Endometrial microvascular endothelial cells (primary cell): ENCODE measurements around the gene SERPINA1. TPM values are rescaled to one million over a fixed set of nuclear protein-coding genes. Genes with fewer than 3 reads are reported as not detected.
"Not testable (repeated sequence)": the region's sequence is repeated elsewhere in the genome, so short reads cannot be mapped to it uniquely, and the experiment has no call there.

Experiments used
- in situ Hi-C: cut with HindIII; loops from 2 replicates; pipeline ENCODE4 v1.10.0; 2017; ENCODE audit warnings: low sequenced_read_pairs, low pct_unique_long_range_greater_than_20kb; ENCODE audit errors: inconsistent ontology term
- total RNA-seq: library from RNA; depleted of rRNA; stranded (reverse); fragments of >200 nt; gene quantifications from one replicate; pipeline ENCODE4 v1.2.3, GENCODE V29; 2015; ENCODE audit errors: inconsistent ontology term

The SERPINA1 gene
- not detected for total RNA-seq

DNA sequence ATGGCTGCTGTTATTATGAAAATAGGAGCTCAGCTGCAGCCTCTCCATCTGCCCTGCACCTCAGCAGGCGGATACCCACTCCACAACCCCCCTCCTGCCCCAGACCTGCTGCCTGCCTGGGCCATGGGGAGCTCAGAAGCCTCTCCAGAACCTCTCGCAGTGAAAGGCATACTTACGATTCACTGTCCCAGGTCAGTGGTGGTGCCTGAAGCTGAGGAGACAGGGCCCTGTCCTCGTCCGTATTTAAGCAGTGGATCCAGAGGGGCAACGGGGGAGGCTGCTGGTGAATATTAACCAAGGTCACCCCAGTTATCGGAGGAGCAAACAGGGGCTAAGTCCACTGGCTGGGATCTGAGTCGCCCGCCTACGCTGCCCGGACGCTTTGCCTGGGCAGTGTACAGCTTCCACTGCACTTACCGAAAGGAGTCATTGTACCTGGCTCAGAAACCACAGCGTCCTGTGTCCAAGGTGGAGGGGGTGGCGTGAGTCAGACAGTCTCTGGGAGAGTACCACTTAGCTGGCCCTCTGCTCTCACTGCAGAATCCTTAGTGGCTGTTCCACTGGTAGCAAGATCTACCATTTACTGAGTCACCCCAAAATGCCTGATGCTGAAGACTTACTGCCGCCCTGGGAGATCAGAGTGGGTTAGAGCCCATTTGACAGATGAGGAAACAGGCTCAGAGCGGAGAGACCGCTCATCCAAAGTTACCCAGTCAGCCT, at the start of gene SERPINA1:
Gene SERPINA1 (minus strand): TSS at position 219 of the 720 bp plus-strand sequence. CDS start 5,365 bp downstream, outside the sequence.
- in situ Hi-C loops, result no loop called here

DNA sequence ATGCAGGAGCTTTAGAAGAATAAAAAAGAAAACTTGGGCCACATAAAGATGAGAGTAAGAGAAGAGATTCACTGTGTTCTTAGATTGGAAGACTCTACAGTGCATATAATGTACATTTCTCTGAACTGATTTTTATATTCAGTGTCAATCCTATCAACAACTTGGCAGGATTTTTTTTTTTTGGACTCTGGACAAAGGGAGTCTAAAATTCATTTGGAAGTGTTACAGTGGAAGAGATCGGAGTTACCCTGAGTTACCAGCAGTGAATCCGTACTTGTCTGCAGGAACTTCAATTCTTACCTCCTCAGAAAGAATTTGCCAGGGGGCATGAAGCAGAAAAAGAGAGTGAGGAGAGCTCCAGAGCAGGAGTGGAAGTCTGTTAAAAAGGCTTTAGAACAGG, 40.2 kb upstream of the SERPINA1 start:
- in situ Hi-C loops, result no loop called here

- in situ Hi-C loops, result no loop called here
Measured at GRCh38 chr14:94427016-94427613, 38.7 kb upstream of the SERPINA1 start.

DNA sequence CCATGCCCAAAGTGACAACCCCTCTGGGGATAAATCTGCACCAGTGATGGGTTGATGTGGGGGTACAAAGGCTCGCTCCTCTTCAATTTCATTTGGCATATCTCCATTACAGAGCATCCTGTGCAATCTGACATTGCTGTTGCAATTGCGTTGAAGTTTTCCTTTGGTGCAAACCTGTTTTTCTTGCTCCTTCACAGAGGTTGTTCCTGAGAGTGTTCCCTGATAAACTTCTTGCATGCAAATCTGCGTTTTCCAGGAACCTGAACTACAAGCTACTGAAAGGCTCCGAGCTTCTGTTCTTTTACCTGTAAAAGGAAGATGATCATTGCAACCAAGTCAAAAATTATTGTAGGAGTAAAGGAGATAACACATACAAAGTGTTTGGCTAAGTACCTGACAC, 38.1 kb upstream of the SERPINA1 start:
- in situ Hi-C loops, result no loop called here

DNA sequence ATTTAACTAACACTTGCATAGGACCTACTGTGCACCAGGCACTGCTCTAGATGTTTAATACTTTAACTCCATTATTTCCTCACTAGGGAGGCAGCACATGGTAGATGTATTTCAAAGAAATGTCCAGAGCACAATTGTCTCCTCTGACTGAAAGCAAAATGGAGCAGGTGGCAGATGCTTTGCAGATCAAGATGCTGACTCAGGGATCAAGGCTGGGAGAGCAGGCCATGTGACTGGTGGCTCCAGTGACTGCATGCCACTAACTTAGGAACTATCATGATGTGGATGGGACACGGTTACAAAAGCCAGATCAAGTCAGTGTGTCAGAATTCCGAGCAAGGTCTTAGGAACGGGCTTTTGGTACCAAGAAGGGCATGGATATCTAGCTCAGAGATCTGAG, 36.0 kb upstream of the SERPINA1 start:
- in situ Hi-C loops, result no loop called here

- in situ Hi-C loops, result no loop called here
Measured at GRCh38 chr14:94423453-94424056, 35.2 kb upstream of the SERPINA1 start.

DNA sequence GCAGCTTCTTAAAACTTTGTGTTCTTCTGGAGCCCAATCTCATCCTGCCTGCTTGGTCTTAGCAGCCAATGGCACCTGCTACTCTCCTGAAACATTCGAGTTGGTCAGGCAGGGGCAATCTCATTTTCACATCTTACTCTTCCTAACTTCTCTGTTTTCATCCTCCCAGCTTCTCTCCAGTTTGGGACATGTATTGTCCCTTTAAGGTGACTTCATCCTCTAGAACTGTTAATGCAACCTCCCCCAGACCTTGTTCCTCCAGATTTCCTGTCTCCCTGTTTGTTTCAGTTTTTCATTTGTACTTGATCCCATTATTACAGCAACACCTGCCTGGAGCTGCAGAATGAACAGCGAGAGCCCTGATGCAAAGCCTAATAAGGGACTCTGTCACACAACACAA, 32.9 kb upstream of the SERPINA1 start:
- in situ Hi-C loops, result no loop called here

- in situ Hi-C loops, result not testable (repeated sequence)
Measured at GRCh38 chr14:94417497-94418205, 29.2 kb upstream of the SERPINA1 start.

DNA sequence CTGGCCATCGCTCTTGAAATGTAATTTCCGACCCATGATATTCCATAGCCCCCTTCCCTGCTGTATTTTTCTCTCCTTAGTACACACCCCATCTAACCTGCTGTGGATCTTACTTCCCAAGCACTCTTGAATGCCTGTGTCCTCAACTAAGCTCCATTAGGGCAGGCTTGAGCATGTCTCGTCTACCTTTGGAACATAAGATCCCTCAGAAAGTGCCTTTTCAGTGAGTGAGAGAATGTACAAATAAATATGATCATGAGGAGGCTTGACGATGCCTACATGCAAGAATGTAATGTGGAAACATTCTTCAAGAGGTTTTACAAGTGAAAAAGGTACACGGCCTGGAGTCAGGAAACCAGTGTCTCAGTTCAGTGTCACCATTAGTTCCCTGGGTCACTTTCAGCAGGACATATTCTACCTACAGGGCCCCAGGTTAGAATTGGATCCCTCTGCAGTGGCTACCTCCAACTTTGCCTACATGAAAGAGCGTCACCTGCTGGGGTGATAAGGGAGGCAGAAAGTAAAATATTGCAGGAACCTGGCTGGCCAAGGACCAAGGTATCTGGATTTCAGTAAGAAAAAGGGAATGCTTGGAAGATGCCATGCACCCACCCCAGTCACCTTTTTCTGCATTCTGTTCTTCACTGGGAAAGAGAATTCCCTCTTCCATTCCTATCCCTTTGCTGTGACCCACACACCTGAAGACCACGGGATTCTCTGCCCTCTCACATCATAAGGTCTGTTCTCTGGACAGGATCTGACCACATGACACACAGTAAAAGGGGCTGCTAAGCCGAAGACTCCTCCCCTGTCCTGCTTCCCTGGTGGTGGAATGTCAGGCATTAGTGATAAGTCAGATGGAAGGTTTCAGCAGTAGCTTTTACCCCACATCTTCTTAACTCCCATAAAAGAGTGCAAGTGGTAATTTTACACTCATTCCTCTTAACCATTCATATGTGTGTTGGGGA, 24.6 kb upstream of the SERPINA1 start:
- in situ Hi-C loops, result no loop called here

DNA sequence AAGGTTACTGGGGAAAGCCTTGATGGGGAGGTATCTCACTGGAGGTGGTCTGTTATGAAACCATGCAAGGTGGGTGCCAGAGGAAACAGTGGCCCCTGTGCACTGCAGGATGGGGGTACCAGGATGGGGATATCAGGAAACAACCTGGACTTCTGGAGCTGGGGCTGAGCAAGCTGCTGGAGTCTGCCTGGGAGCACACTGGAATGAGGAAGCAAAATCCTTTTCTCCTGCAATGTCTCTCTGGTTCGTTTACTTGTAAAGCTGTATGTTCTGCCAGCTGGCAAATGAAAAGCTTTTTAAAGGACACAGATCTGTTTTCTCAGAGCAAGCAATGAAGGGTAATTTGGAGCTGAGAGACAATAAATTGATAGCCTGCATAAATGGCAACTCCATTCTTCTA, 23.2 kb upstream of the SERPINA1 start:
- in situ Hi-C loops, result no loop called here

DNA sequence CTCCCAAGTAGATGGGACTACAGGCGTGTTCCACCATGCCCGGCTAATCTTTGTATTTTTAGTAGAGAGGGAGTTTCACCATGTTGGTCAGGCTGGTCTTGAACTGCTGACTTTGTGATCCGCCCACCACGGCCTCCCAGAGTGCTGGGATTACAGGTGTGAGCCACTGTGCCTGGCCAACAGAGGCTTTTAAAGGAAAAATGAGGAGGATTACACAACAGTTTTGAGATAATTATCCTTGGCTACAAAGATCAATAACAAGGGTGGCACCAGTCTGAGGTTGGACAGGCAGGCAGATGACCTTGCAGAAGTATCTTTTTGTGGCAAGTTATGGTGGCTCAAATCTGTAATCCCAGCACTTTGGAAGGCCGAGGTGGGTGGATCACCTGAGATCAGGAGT, 21.0 kb upstream of the SERPINA1 start:
- in situ Hi-C loops, result not testable (repeated sequence)

GRCh38 chr14:94408546-94409095, 20.2 kb upstream of the SERPINA1 start:
- in situ Hi-C loops, result no loop called here

DNA sequence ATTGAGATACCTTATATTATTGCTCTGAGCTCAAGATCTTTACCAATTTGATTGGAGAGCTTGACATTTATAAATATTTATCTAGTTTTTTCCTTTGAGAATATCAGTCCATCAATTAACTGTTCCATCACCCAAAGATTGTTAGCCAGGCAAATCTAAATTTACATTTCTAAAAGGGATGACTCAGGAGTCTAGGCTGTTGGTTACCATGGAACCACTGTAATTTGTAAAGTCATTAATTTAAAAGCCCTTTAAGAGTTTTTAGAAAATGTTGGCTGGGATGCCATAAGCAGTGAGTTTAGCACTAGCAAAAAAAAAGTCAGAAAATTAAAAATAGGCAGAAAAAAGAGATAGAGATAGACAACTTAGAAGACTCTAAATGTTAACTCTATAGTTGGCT, 19.5 kb upstream of the SERPINA1 start:
- in situ Hi-C loops, result no loop called here

DNA sequence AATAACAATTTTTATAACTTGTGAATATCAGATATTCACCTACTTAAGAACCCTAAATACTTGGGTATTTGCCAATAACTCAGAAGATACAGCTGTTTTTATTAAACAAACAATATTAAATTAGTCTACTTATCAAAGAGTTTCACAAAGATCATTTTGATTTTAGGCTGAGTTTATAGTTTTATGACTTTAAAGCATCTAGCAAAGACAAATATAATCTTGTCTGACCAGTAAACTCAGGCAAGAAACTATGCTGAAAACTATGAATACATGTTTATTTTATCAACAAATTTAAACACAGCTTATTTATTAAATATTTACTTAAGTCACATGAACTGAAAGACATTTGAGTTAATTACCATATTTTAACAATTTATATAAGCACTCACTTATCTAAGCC, 18.5 kb upstream of the SERPINA1 start:
- in situ Hi-C loops, result no loop called here

GRCh38 chr14:94405486-94405885, 17.1 kb upstream of the SERPINA1 start:
- in situ Hi-C loops, result no loop called here

GRCh38 chr14:94404561-94404960, 16.2 kb upstream of the SERPINA1 start:
- in situ Hi-C loops, result no loop called here

GRCh38 chr14:94403312-94403932, 15.0 kb upstream of the SERPINA1 start:
- in situ Hi-C loops, result no loop called here

GRCh38 chr14:94401083-94401482, 12.7 kb upstream of the SERPINA1 start:
- in situ Hi-C loops, result no loop called here
